ENCODE data around the gene KRT86.

KRT86 gene

DNA sequence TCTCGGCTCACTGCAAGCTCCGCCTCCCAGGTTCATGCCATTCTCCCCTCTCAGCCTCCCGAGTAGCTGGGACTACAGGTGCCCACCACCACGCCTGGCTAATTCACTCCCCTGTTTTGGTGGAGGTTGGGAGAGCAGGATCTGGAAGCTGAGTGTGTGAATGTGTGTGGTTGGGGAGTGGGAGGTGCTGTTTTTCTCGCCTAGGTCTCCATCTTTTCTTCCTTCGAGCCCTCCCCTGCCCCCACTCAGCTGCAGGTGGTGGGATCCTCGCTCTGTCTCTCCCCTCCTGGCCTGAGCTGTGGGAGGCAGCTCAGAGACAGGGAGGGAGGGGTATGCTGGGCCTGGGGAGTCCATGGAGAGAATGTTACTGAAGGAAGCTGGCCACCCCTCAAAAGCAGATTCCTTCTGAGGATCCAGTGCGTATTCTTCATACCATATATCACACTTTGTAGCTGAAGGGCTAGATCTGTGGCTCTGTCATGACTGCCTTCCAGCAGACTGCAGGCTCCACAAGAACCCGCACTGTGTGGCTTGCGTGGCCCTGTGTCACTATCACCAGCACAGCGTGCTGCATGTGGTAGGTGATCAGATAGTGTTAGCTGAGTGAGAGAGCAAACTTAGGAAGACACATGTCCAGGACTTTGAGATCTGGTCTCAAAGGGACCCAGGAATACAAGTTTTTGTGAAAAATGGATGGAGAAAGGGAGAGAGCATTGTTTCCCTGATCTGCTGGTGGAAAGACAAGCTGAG, 44.0 kb downstream of the KRT86 start:
- peaks cover 2% of the 10 kb centered on the region for H3K4me1 ChIP-seq (ENCODE audit: insufficient read depth, insufficient read length)
- TF ChIP-seq YY1 (IDR thresholded peaks at IDR 0.05; ENCODE audit: insufficient read depth, insufficient read length) = no peak
- TF ChIP-seq SUZ12 (IDR thresholded peaks at IDR 0.05; ENCODE audit: extremely low read depth, insufficient read depth, insufficient read length) = no peak
- no peak for TF ChIP-seq ZNF274 (IDR thresholded peaks at IDR 0.05; ENCODE audit: low read depth, low read length)
- no peak for DNase-seq (ENCODE audit: low read depth, low spot score)
- H3K4me3 ChIP-seq (ENCODE audit: insufficient read length, low read depth) = no peak overlapping the region
- H3K9ac ChIP-seq (ENCODE audit: insufficient read length, low read depth) = no peak overlapping the region
- peaks cover 4% of the 10 kb centered on the region for H3K27me3 ChIP-seq (ENCODE audit: insufficient read depth, insufficient read length)
- no peaks in the 10 kb centered on the region for H3K9me3 ChIP-seq (ENCODE audit: insufficient read depth, low read length)
- H3K36me3 ChIP-seq (ENCODE audit: insufficient read depth, insufficient read length, low read length) = no peaks in the 10 kb centered on the region

DNA sequence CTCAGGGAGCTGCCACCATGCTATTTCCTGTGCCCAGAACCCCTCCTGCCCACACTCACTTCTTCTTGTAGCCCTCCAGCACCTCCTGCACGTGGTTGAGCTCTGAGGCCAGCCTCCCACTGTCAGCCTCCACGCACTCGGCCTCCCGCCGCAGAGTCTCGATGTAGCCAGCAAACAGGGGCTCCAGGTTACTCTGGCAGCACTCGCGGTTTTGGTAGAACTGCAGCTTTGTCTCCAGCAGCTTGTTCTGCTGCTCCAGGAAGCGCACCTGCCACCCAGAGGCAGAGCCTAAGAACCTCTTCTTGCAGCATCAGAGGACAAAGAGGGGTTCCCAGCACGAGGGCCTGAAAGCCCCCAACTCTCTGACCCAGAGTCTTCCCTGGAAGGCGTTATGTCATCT, 44.7 kb downstream of the KRT86 start:
- peaks cover 3% of the 10 kb centered on the region for H3K27me3 ChIP-seq (ENCODE audit: insufficient read depth, insufficient read length)
- no peak overlapping the region for H3K4me3 ChIP-seq (ENCODE audit: insufficient read length, low read depth)
- no peak overlapping the region for H3K9ac ChIP-seq (ENCODE audit: insufficient read length, low read depth)
- no peak for TF ChIP-seq YY1 (IDR thresholded peaks at IDR 0.05; ENCODE audit: insufficient read depth, insufficient read length)
- no peak for TF ChIP-seq SUZ12 (IDR thresholded peaks at IDR 0.05; ENCODE audit: extremely low read depth, insufficient read depth, insufficient read length)
- TF ChIP-seq ZNF274 (IDR thresholded peaks at IDR 0.05; ENCODE audit: low read depth, low read length) = no peak
- no peaks in the 10 kb centered on the region for H3K9me3 ChIP-seq (ENCODE audit: insufficient read depth, low read length)
- H3K36me3 ChIP-seq (ENCODE audit: insufficient read depth, insufficient read length, low read length) = no peaks in the 10 kb centered on the region
- no peak for DNase-seq (ENCODE audit: low read depth, low spot score)
- H3K4me1 ChIP-seq (ENCODE audit: insufficient read depth, insufficient read length) = peaks cover 2% of the 10 kb centered on the region

DNA sequence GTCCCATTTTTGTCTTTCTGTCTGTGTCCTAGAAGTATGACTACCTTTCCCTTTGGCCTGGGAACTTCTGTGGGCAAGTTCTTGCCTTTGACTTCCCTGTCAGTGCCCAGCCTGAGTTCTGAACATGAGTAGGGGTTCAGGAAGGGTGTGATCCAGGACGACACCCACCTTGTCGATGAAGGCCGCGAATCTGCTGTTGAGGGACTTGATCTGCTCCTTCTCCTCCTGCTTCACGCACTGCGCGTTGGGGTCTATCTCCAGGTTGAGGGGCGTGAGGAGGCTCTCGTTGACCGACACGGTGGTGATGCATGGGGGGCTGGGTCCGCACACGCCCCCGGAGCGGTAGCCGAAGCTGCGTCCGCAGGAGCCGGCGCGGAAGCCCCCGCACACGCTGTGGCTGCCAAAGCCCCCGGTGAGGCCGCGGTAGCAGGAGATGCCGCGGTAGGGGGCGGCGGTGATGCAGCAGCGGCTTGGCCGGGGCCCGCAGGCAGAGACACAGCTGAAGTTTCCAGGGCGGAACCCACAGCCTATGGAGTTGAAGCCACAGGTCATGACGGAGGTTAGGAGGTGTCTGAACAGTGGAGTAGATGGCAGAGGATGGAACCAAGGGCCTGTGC, 46.4 kb downstream of the KRT86 start, which contains the start of gene KRT83:
Gene KRT83, minus strand, starts transcription at position 615 of the 617 bp plus-strand sequence. Its CDS starts 63 bp downstream, at position 552.
- H3K9ac ChIP-seq (ENCODE audit: insufficient read length, low read depth) = no peak within 1 kb of the TSS
- TF ChIP-seq ZNF274 (IDR thresholded peaks at IDR 0.05; ENCODE audit: low read depth, low read length) (no peak), SUZ12 (IDR thresholded peaks at IDR 0.05; ENCODE audit: extremely low read depth, insufficient read depth, insufficient read length) (no peak), YY1 (IDR thresholded peaks at IDR 0.05; ENCODE audit: insufficient read depth, insufficient read length) (no peak)
- peaks cover 3% of the 10 kb centered on the region for H3K27me3 ChIP-seq (ENCODE audit: insufficient read depth, insufficient read length)
- H3K36me3 ChIP-seq (ENCODE audit: insufficient read depth, insufficient read length, low read length) = no peaks in the 10 kb centered on the region
- H3K9me3 ChIP-seq (ENCODE audit: insufficient read depth, low read length) = no peaks in the 10 kb centered on the region
- no peak for DNase-seq (ENCODE audit: low read depth, low spot score)
- no peak within 1 kb of the TSS for H3K4me3 ChIP-seq (ENCODE audit: insufficient read length, low read depth)
- peaks cover 2% of the 10 kb centered on the region for H3K4me1 ChIP-seq (ENCODE audit: insufficient read depth, insufficient read length)

DNA sequence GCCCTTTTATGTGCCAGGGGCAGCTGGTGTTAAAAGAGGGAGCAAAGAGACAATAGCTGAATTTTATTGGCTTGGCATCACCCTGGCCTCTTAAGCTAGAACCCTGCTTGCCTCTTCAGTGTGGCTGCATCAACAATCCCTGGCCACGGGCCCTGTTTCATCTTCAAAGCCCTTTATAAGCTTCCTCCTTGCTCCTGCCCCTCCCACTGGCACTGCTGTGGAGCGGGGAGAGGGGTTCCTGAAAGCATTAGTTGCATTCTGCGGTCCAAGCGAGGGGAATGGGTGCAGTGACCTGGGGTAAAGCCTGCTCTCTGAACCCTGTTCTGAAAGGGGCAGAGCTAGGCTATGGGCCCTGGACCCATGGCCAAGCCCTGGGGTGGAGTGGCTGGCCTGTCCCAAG, 47.0 kb downstream of the KRT86 start:
- no peak for DNase-seq (ENCODE audit: low read depth, low spot score)

DNA sequence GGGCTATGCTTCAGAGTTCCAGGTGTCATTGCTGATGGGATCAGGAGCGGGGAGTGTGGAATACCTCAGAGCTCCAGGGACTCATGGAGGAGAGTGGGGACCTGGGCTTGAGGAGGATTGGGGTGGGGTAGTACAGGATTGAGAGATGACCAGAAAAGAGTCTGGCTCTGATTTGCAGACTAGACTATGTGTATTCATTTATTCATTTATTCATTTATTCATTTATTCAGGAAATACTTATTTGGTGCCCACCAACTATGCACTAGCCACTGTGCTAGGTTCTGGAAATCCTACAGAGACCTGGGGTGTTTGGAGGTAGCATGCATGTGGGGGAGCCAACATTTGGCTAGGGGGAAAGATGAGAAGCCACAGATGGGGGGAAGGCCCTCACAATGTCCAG, 47.6 kb downstream of the KRT86 start:
- Histone ChIP-seq H3K4me1 (ENCODE audit: insufficient read depth, insufficient read length) (peaks cover 2% of the 10 kb centered on the region), H3K4me3 (ENCODE audit: insufficient read length, low read depth) (no peak overlapping the region), H3K27me3 (ENCODE audit: insufficient read depth, insufficient read length) (peaks cover 3% of the 10 kb centered on the region), H3K36me3 (ENCODE audit: insufficient read depth, insufficient read length, low read length) (no peaks in the 10 kb centered on the region), H3K9me3 (ENCODE audit: insufficient read depth, low read length) (no peaks in the 10 kb centered on the region), H3K9ac (ENCODE audit: insufficient read length, low read depth) (no peak overlapping the region)
- TF ChIP-seq ZNF274 (IDR thresholded peaks at IDR 0.05; ENCODE audit: low read depth, low read length) = no peak
- no peak for TF ChIP-seq SUZ12 (IDR thresholded peaks at IDR 0.05; ENCODE audit: extremely low read depth, insufficient read depth, insufficient read length)
- no peak for TF ChIP-seq YY1 (IDR thresholded peaks at IDR 0.05; ENCODE audit: insufficient read depth, insufficient read length)
- DNase-seq (ENCODE audit: low read depth, low spot score) = no peak

More for the DNA sequence above, 47.0 kb downstream of the KRT86 start:
- H3K9me3 ChIP-seq (ENCODE audit: insufficient read depth, low read length) = no peaks in the 10 kb centered on the region
- H3K36me3 ChIP-seq (ENCODE audit: insufficient read depth, insufficient read length, low read length) = no peaks in the 10 kb centered on the region
- TF ChIP-seq SUZ12 (IDR thresholded peaks at IDR 0.05; ENCODE audit: extremely low read depth, insufficient read depth, insufficient read length) = no peak
- no peak for TF ChIP-seq ZNF274 (IDR thresholded peaks at IDR 0.05; ENCODE audit: low read depth, low read length)
- no peak for TF ChIP-seq YY1 (IDR thresholded peaks at IDR 0.05; ENCODE audit: insufficient read depth, insufficient read length)
- H3K27me3 ChIP-seq (ENCODE audit: insufficient read depth, insufficient read length) = peaks cover 3% of the 10 kb centered on the region
- no peak overlapping the region for H3K9ac ChIP-seq (ENCODE audit: insufficient read length, low read depth)
- peaks cover 2% of the 10 kb centered on the region for H3K4me1 ChIP-seq (ENCODE audit: insufficient read depth, insufficient read length)
- H3K4me3 ChIP-seq (ENCODE audit: insufficient read length, low read depth) = no peak overlapping the region

DNA sequence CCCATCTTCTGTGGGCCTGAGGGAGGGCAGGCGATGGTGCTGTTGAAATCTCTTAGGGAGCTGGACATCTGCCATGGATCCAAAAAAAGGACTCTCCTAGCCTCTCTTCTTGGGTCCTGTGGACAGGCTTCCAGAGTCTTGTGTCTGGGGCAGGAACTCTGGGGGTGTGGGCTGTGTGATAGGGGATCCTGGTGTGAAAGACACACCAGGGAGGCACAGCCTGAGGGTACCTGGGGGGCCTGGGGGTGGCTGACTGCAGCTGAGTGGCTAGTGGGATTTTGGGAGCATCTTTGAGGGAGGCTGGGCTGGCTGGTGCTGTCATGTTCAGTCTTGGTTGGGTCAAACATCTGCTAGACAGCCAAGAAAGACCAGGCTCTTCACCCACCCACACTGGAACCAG, 48.6 kb downstream of the KRT86 start:
- H3K27me3 ChIP-seq (ENCODE audit: insufficient read depth, insufficient read length) = peaks cover 3% of the 10 kb centered on the region
- no peak overlapping the region for H3K4me3 ChIP-seq (ENCODE audit: insufficient read length, low read depth)
- H3K9ac ChIP-seq (ENCODE audit: insufficient read length, low read depth) = no peak overlapping the region
- peaks cover 2% of the 10 kb centered on the region for H3K4me1 ChIP-seq (ENCODE audit: insufficient read depth, insufficient read length)
- TF ChIP-seq SUZ12 (IDR thresholded peaks at IDR 0.05; ENCODE audit: extremely low read depth, insufficient read depth, insufficient read length) = no peak
- no peak for TF ChIP-seq ZNF274 (IDR thresholded peaks at IDR 0.05; ENCODE audit: low read depth, low read length)
- TF ChIP-seq YY1 (IDR thresholded peaks at IDR 0.05; ENCODE audit: insufficient read depth, insufficient read length) = no peak
- H3K36me3 ChIP-seq (ENCODE audit: insufficient read depth, insufficient read length, low read length) = no peaks in the 10 kb centered on the region
- no peaks in the 10 kb centered on the region for H3K9me3 ChIP-seq (ENCODE audit: insufficient read depth, low read length)
- DNase-seq (ENCODE audit: low read depth, low spot score) = no peak

DNA sequence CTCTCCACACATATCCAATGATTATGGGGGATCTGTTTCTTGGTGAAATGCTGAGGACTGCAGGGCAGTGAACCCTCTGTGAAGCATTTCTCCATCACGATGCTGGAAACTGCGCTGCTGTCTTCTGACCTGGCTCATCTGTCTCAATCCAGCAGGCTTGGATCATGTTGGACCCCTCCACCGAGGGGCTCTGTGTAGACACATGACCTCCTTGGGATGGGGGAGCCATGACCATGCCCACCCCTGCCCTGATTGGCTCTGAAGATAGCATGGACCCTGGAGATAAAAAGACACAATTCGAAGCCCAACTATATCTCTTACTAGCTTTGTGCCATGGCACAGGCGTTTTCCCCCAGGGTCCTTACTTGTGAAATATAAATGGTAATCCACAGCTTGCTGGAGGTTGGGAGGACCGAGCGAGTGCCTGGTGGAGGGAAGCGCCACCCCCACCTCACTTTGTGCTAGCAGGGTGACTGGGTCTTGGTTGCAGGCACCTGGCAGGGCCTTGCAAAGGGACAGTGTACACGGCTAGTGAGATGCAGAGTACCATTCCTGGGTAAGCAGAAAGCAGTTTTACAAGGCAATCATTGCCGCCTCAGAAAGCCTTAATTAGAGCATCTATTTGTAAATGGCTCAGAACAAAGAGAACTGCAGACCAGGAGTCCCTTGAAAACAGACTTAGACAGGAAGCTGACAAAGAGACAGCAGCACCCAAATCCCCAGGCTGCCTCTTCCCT, 49.1 kb downstream of the KRT86 start:
- H3K36me3 ChIP-seq (ENCODE audit: insufficient read depth, insufficient read length, low read length) = no peaks in the 10 kb centered on the region
- H3K9me3 ChIP-seq (ENCODE audit: insufficient read depth, low read length) = no peaks in the 10 kb centered on the region
- H3K9ac ChIP-seq (ENCODE audit: insufficient read length, low read depth) = no peak overlapping the region
- peaks cover 1% of the 10 kb centered on the region for H3K27me3 ChIP-seq (ENCODE audit: insufficient read depth, insufficient read length)
- peaks cover 2% of the 10 kb centered on the region for H3K4me1 ChIP-seq (ENCODE audit: insufficient read depth, insufficient read length)
- no peak for TF ChIP-seq ZNF274 (IDR thresholded peaks at IDR 0.05; ENCODE audit: low read depth, low read length)
- no peak for TF ChIP-seq SUZ12 (IDR thresholded peaks at IDR 0.05; ENCODE audit: extremely low read depth, insufficient read depth, insufficient read length)
- TF ChIP-seq YY1 (IDR thresholded peaks at IDR 0.05; ENCODE audit: insufficient read depth, insufficient read length) = no peak
- DNase-seq (ENCODE audit: low read depth, low spot score) = no peak
- no peak overlapping the region for H3K4me3 ChIP-seq (ENCODE audit: insufficient read length, low read depth)

Data from NT2/D1 (cell line).